Measurements from ENCODE around the gene TMEM17.

The TMEM17 gene

GRCh38 chr2:62455957-62456692 is 49.9 kb downstream of the TMEM17 start:
- no peak for DNase-seq (ENCODE audit: low spot score)

GRCh38 chr2:62453955-62454354 is 52.0 kb downstream of the TMEM17 start:
- no peak for DNase-seq (ENCODE audit: low spot score)

GRCh38 chr2:62452701-62453454 is 53.1 kb downstream of the TMEM17 start:
- DNase-seq (ENCODE audit: low spot score), result no peak

- no peak for DNase-seq (ENCODE audit: low spot score)
These were observed 55.2 kb downstream of the TMEM17 start for GRCh38 chr2:62450716-62451191.

Measured in SW480 (cell line).